Right lobe of liver (tissue), 4 donors: ENCODE data around the gene WDR35.

Source experiments
- CTCF ChIP-seq, 4 donors: fragments of 200-600 bp in 3 of 4; fragments of 450-650 bp in 1 of 4; IDR thresholded peaks; one replicate each; pipeline versions ENCODE4 v1.5.1 to v1.8.0; 2016 to 2022; ENCODE audit warnings: antibody characterized with exemption in 4 of 4, mild to moderate bottlenecking in 2 of 4
- POLR2A ChIP-seq: fragments of 450-650 bp; IDR thresholded peaks from one replicate; pipeline ENCODE4 v1.6.1; 2017; ENCODE audit warnings: antibody characterized with exemption, mild to moderate bottlenecking
- donor health status: DM: no; HTN: no; CAD: no.
- donor health status: DM: no; HTN: no; CAD: no.
- donor health status: DM: no; HTN: yes; CAD: no.

- no peak for TF ChIP-seq CTCF (IDR thresholded peaks at IDR 0.05)
- no peak for TF ChIP-seq POLR2A
Measured at GRCh38 chr2:19864381-19864780, 125.5 kb downstream of the WDR35 start.
